ENCODE results near the gene FOXN3.
A peak's percentile ranks its signal among the peaks of the same experiment; 100 is the strongest.

Gene FOXN3

DNA sequence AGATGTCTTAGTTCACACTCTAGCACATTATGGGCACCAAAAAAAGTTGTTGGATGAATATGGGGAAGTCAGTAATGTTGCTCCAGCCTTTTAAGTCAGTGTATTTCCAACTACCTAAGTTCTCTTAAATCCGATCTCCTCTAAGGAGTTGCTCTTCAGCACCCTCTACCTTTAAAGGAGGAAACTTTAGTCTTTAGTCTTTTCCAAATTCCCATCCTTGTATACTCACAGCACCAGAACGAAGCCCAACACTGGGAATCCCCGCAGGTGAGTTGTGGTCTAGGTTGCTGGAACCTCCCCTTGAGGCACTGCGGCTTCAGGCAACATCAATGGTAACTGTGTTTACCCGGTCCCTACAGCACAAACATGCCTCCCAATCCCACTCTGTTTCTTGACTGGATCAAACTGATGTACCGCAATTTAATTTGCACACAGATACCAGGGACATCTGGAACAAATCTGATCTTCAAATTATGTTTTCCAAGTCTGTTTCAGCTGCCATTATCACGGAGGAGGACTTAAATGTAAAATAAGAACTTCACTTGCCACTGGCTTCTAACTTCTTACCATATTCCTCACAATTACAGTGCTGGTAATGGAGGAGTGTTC, 179.0 kb downstream of the FOXN3 start:
- TF ChIP-seq POLR2AphosphoS5 (IDR thresholded peaks at IDR 0.05; ENCODE audit: low read depth) (no peak), GABPA (IDR thresholded peaks at IDR 0.05; ENCODE audit: low read depth) (no peak), SPI1 (IDR thresholded peaks at IDR 0.05; ENCODE audit: borderline replicate concordance, low read depth) (0 out of 2 replicates have a peak, but pooled peaks have one; percentile 6)
- TF ChIP-seq, protein P1, sequence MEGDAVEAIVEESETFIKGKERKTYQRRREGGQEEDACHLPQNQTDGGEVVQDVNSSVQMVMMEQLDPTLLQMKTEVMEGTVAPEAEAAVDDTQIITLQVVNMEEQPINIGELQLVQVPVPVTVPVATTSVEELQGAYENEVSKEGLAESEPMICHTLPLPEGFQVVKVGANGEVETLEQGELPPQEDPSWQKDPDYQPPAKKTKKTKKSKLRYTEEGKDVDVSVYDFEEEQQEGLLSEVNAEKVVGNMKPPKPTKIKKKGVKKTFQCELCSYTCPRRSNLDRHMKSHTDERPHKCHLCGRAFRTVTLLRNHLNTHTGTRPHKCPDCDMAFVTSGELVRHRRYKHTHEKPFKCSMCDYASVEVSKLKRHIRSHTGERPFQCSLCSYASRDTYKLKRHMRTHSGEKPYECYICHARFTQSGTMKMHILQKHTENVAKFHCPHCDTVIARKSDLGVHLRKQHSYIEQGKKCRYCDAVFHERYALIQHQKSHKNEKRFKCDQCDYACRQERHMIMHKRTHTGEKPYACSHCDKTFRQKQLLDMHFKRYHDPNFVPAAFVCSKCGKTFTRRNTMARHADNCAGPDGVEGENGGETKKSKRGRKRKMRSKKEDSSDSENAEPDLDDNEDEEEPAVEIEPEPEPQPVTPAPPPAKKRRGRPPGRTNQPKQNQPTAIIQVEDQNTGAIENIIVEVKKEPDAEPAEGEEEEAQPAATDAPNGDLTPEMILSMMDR (IDR thresholded peaks at IDR 0.05; ENCODE audit: insufficient read depth, low read length), result no peak
- TF ChIP-seq, protein P2, sequence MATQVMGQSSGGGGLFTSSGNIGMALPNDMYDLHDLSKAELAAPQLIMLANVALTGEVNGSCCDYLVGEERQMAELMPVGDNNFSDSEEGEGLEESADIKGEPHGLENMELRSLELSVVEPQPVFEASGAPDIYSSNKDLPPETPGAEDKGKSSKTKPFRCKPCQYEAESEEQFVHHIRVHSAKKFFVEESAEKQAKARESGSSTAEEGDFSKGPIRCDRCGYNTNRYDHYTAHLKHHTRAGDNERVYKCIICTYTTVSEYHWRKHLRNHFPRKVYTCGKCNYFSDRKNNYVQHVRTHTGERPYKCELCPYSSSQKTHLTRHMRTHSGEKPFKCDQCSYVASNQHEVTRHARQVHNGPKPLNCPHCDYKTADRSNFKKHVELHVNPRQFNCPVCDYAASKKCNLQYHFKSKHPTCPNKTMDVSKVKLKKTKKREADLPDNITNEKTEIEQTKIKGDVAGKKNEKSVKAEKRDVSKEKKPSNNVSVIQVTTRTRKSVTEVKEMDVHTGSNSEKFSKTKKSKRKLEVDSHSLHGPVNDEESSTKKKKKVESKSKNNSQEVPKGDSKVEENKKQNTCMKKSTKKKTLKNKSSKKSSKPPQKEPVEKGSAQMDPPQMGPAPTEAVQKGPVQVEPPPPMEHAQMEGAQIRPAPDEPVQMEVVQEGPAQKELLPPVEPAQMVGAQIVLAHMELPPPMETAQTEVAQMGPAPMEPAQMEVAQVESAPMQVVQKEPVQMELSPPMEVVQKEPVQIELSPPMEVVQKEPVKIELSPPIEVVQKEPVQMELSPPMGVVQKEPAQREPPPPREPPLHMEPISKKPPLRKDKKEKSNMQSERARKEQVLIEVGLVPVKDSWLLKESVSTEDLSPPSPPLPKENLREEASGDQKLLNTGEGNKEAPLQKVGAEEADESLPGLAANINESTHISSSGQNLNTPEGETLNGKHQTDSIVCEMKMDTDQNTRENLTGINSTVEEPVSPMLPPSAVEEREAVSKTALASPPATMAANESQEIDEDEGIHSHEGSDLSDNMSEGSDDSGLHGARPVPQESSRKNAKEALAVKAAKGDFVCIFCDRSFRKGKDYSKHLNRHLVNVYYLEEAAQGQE (IDR thresholded peaks at IDR 0.05; ENCODE audit: insufficient replicate concordance, low read depth), result no peak
- no peak overlapping the region for H3K27ac ChIP-seq (replicated peaks)
- H3K4me3 ChIP-seq (replicated peaks; ENCODE audit: insufficient read depth, low read length), result no peak overlapping the region
- no peaks in the 10 kb centered on the region for H3K27me3 ChIP-seq (ENCODE audit: insufficient read depth, poor library complexity, severe bottlenecking)
- no peak for DNase-seq (ENCODE audit: low read depth in 1 of 2, low spot score in 1 of 2)

DNA sequence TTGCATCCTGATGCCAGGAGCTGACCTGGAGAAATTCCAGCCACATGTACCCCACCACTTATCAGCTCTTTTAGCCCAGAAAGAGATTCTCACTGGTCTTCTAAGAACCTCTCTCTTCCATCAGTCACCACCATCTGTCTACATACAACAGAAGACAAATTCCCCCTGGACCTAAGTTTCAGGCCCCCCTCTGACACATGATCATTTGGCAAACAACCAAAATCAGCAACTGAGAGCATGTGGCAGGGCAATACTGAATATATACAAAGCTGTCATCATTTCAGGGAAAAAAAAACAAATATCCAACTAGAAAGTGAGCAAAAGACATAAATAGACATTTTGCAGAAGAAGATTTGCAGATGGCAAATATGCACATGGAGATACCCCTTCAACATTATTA, 180.2 kb downstream of the FOXN3 start:
- Histone ChIP-seq H3K4me3 (replicated peaks; ENCODE audit: insufficient read depth, low read length) (no peak overlapping the region), H3K27me3 (ENCODE audit: insufficient read depth, poor library complexity, severe bottlenecking) (no peaks in the 10 kb centered on the region), H3K27ac (replicated peaks) (no peak overlapping the region)
- TF ChIP-seq, protein P1 (IDR thresholded peaks at IDR 0.05; ENCODE audit: insufficient read depth, low read length), result no peak
- DNase-seq (ENCODE audit: low read depth in 1 of 2, low spot score in 1 of 2), result no peak

DNA sequence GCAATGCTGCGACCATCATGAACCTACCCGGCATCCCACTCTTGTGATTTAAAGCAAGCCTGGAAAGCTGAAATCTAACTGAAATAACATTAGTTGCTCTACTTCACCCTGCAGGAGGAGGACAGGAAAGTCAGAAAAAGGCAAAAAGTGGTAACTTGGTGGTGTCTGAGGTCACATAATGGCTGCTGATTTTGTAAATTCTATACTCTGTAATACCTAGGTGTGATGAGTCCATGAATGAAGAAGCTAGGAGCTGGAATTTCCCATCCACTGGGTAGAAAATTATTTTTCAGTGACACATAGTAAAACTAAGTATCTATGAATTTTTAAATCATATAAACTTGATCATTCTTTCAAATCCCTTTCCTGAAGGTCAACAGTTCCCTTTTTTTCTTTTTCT, 183.8 kb downstream of the FOXN3 start:
- no peak overlapping the region for H3K27ac ChIP-seq (replicated peaks)
- no peaks in the 10 kb centered on the region for H3K27me3 ChIP-seq (ENCODE audit: insufficient read depth, poor library complexity, severe bottlenecking)
- DNase-seq (ENCODE audit: low read depth in 1 of 2, low spot score in 1 of 2), result no peak
- TF ChIP-seq POLR2AphosphoS5 (IDR thresholded peaks at IDR 0.05; ENCODE audit: low read depth), result no peak
- TF ChIP-seq, protein P2 (IDR thresholded peaks at IDR 0.05; ENCODE audit: insufficient replicate concordance, low read depth), result no peak
- TF ChIP-seq, protein P1 (IDR thresholded peaks at IDR 0.05; ENCODE audit: insufficient read depth, low read length), result no peak
- TF ChIP-seq SPI1 (IDR thresholded peaks at IDR 0.05; ENCODE audit: borderline replicate concordance, low read depth), result no peak
- no peak for TF ChIP-seq GABPA (IDR thresholded peaks at IDR 0.05; ENCODE audit: low read depth)
- H3K4me3 ChIP-seq (replicated peaks; ENCODE audit: insufficient read depth, low read length), result no peak overlapping the region

Data from HL-60 (cell line).